HG02571 (cell line): ENCODE results near the gene CCND2.

Source experiments
- ATAC-seq: cut with Tn5 transposase; IDR thresholded peaks from one replicate; pipeline ENCODE4 v1.9.1; 2021; ENCODE audit warnings: mild to moderate bottlenecking, moderate library complexity; ENCODE audit not compliant: unreplicated experiment

CCND2 gene

GRCh38 chr12:4256043-4256826 is 17.3 kb upstream of the CCND2 start:
- no peak for ATAC-seq

GRCh38 chr12:4257442-4257841 is 16.1 kb upstream of the CCND2 start:
- no peak for ATAC-seq

DNA sequence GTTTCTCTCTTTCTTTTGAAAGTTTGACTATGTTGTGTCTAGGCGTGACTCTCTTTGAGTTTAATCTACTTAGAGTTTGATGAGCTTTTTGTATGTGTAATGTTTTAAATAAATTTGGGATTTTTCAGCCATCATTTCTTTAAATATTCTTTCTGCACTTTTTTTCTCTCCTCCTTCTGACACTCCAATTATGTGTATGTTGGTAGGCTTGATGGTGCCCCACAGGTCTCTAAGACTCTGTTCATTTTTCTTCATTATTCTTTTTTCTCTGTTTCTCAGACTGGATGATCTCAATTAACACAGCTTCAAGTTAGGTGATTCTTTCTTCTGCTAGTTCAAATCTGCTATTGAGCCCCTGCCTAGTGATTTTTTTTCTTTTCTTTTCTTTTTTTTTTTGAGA is 14.5 kb upstream of the CCND2 start:
- ATAC-seq, result no peak

GRCh38 chr12:4261655-4262054 is 11.9 kb upstream of the CCND2 start:
- no peak for ATAC-seq

- no peak for ATAC-seq
These were observed 8.3 kb upstream of the CCND2 start for GRCh38 chr12:4265280-4265679.

- ATAC-seq, result no peak
These were observed 6.6 kb upstream of the CCND2 start for GRCh38 chr12:4266990-4267389.

GRCh38 chr12:4267704-4268328 is 5.7 kb upstream of the CCND2 start:
- no peak for ATAC-seq

DNA sequence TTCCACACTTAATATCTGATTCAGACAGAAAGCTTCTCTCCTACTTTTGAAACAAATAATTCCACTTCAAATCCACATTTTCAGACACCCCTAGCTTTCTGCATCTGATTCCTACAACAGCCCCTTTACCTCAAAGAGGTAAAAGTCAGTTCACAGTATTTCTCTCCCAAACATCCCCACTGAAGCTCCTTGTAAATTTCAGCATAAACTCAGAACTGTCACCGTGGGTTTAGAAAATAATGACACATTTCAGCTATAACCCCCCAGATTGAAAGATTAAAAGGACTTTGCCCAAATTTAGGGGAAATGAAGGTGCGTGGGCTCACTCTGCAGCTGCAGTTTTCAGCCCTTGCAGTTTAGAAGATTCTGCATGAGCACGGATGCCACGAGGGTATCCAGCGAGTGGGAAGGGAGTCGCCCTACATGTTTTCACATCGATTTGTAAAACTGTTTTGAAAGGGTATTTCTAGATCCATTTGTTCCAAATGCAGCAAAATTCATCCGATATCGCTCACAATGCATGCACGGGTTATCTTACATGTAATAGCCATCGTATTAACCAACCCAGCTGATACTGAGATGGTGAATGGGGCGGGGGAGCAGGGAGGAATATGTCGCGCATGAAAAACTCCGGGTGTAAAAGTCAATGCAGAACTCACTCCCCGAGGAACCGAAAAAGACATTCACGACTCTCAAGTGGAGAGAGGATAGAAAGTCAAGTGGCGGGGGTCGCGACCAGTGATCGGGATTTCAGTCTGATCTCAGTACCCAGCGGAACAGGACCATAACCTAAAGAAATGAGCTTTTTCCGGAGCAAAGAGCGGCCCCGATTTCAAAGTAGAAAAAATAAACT is 5.0 kb upstream of the CCND2 start:
- ATAC-seq, result no peak

- peak; percentile 23 for ATAC-seq
These were observed 4.1 kb upstream of the CCND2 start for GRCh38 chr12:4269279-4269991.

DNA sequence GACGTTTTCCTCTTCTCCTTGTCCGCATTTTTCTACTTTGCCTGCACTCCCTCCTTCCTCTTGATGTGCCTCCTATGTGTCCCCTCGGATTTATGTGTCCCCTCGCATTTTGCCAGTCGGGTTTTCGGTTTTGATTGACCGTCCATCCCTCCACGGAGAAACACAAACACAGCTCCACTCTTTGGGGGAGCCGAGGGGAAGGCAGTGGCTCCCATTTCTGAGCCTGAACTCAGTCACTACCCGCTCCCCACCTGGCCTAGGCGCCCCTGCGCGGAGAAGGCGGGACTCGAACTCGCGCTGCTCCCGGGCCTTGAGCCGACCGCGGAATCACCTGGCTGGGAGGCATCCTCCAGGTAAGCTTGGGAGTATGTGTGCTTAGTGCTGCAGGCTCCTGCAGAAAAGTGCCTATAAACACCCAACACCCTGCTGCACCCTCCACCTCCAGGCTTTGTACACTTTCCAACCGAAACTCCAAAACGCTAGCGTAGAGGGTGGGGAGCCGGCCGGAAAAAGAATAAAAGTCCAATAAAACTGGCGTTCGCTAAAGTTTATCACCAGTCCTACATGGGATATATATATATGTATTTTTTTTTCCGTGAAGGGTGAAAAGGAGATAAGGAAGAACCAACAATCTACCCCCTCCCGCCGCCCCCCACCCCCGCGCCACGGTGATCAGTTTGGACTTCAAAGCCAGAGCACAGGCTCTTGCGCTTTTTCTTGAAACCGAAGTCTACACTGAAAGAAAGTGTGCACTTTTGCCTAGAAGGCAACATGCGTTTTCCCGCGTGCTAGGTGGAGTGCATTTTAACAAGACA is 3.3 kb upstream of the CCND2 start:
- no peak for ATAC-seq

GRCh38 chr12:4270831-4271716 is 2.5 kb upstream of the CCND2 start:
- ATAC-seq, result no peak

- peak; percentile 53 for ATAC-seq
These were observed 1.7 kb upstream of the CCND2 start for GRCh38 chr12:4271717-4272423.

DNA sequence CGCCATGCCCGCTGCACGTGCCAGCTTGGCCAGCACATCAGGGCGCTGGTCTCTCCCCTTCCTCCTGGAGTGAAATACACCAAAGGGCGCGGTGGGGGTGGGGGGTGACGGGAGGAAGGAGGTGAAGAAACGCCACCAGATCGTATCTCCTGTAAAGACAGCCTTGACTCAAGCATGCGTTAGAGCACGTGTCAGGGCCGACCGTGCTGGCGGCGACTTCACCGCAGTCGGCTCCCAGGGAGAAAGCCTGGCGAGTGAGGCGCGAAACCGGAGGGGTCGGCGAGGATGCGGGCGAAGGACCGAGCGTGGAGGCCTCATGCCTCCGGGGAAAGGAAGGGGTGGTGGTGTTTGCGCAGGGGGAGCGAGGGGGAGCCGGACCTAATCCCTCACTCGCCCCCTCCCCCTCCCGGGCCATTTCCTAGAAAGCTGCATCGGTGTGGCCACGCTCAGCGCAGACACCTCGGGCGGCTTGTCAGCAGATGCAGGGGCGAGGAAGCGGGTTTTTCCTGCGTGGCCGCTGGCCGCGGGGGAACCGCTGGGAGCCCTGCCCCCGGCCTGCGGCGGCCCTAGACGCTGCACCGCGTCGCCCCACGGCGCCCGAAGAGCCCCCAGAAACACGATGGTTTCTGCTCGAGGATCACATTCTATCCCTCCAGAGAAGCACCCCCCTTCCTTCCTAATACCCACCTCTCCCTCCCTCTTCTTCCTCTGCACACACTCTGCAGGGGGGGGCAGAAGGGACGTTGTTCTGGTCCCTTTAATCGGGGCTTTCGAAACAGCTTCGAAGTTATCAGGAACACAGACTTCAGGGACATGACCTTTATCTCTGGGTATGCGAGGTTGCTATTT is 914 bp upstream of the CCND2 start:
- no peak for ATAC-seq

GRCh38 chr12:4273273-4273651 is 300 bp upstream of the CCND2 start:
- no peak for ATAC-seq

GRCh38 chr12:4274396-4275015 is 944 bp downstream of the CCND2 start:
- no peak for ATAC-seq

- no peak for ATAC-seq
These were observed 1.7 kb downstream of the CCND2 start for GRCh38 chr12:4275016-4275869.
